Common myeloid progenitor, CD34-positive (primary cell): Measurements from ENCODE around the gene TMEM271.

ENCODE experiments used
- CTCF ChIA-PET: fragments of 350-600 bp; sonication (Branson Sonifier 250); formaldehyde crosslinking; loops from one replicate; lab custom pipeline; 2021; ENCODE audit warnings: antibody characterized with exemption; lab: Charles Lee
- POLR2A ChIA-PET: fragments of 350-600 bp; sonication (Branson Sonifier 250); formaldehyde crosslinking; loops from one replicate; lab custom pipeline; 2021; ENCODE audit warnings: antibody characterized with exemption; lab: Charles Lee
- DNase-seq, 3 donors: peaks; one replicate each; pipeline versions ENCODE4 v3.0.0 to v3.0.0-alpha.2; 2013
- H3K27ac ChIP-seq, 2 experiments: 1 replicate in 1 of 2; 2 replicates in 1 of 2; pipeline ENCODE4 v1.7.0; 2013; ENCODE audit warnings: inconsistent platforms in 2 of 2, low read length in 2 of 2, mild to moderate bottlenecking in 2 of 2, low read depth in 1 of 2, moderate library complexity in 1 of 2; ENCODE audit not compliant: severe bottlenecking in 2 of 2, insufficient read depth in 1 of 2, poor library complexity in 1 of 2
- H3K27me3 ChIP-seq, 5 experiments: replicated peaks in 2 of 5; 1 replicate in 3 of 5; 2 replicates in 2 of 5; pipeline versions ENCODE4 v1.6.1 to v1.7.0; 2013; ENCODE audit warnings: low read length in 4 of 5, mild to moderate bottlenecking in 2 of 5, moderate library complexity in 2 of 5, inconsistent platforms in 1 of 5; ENCODE audit not compliant: insufficient read depth in 5 of 5, control insufficient read depth in 4 of 5
- H3K36me3 ChIP-seq, 4 experiments: 1 replicate in 2 of 4; 2 replicates in 2 of 4; pipeline versions ENCODE4 v1.6.1 to v1.7.0; 2013; ENCODE audit warnings: low read length in 3 of 4, control low read depth in 1 of 4, mild to moderate bottlenecking in 1 of 4; ENCODE audit not compliant: control insufficient read depth in 4 of 4, insufficient read depth in 4 of 4
- H3K4me1 ChIP-seq, 4 experiments: 1 replicate in 3 of 4; 2 replicates in 1 of 4; pipeline versions ENCODE4 v1.6.1 to v1.7.1; 2013; ENCODE audit warnings: low read length in 3 of 4, mild to moderate bottlenecking in 3 of 4, control low read depth in 1 of 4, inconsistent platforms in 1 of 4, moderate library complexity in 1 of 4; ENCODE audit not compliant: control insufficient read depth in 4 of 4, insufficient read depth in 4 of 4; ENCODE audit errors: control extremely low read depth in 1 of 4
- H3K4me3 ChIP-seq, 7 experiments: 1 replicate in 4 of 7; 2 replicates in 3 of 7; pipeline versions ENCODE4 v1.5.1 to v1.7.0; 2013; ENCODE audit warnings: mild to moderate bottlenecking in 7 of 7, low read length in 6 of 7, moderate library complexity in 6 of 7, inconsistent platforms in 2 of 7, low read depth in 2 of 7, control low read depth in 1 of 7; ENCODE audit not compliant: insufficient read depth in 4 of 7, control insufficient read depth in 1 of 7; ENCODE audit errors: extremely low read depth in 1 of 7
- H3K9me3 ChIP-seq, 5 experiments: 1 replicate in 4 of 5; 2 replicates in 1 of 5; pipeline versions ENCODE4 v1.6.1 to v1.7.1; 2013; ENCODE audit warnings: low read length in 4 of 5, mild to moderate bottlenecking in 2 of 5, inconsistent platforms in 1 of 5, low read depth in 1 of 5, moderate library complexity in 1 of 5; ENCODE audit not compliant: control insufficient read depth in 4 of 5, insufficient read depth in 2 of 5; ENCODE audit errors: control extremely low read depth in 1 of 5
- WGBS: methylation state at CpG from one replicate; pipeline ENCODE4 v1.1.5; 2013; ENCODE audit not compliant: insufficient coverage; 5-methylcytosine and 5-hydroxymethylcytosine counted together

The TMEM271 gene

GRCh38 chr4:545612-546011 lies 30.5 kb downstream of the TMEM271 start:
- ChIA-PET POLR2A (no interaction called here), CTCF (no interaction called here)
- 94% methylated on average over 2 of the region's 5 CpGs for WGBS

GRCh38 chr4:544386-545105 lies 31.5 kb downstream of the TMEM271 start:
- H3K4me1 ChIP-seq: no peaks in the 10 kb centered on the region
- no peak for DNase-seq
- H3K27me3 ChIP-seq: peaks cover 0 to 22% (median 0%) of the 10 kb centered on the region in 5 experiments
- H3K27ac ChIP-seq: no peak overlapping the region
- POLR2A ChIA-PET: no interaction called here
- H3K36me3 ChIP-seq: no peaks in the 10 kb centered on the region
- peaks cover 0 to 6% (median 0%) of the 10 kb centered on the region in 5 experiments for H3K9me3 ChIP-seq
- no peak overlapping the region for H3K4me3 ChIP-seq
- CTCF ChIA-PET: interaction anchor here (0.8 kb wide), 1 partner anchor 27 kb away, joined by 3 read pairs; no protein-coding TSS in a partner anchor
- WGBS: 95% methylated on average over 9 of the region's 9 CpGs

More at GRCh38 chr4:545612-546011, 30.5 kb downstream of the TMEM271 start:
- H3K9me3 ChIP-seq: peaks cover 0 to 6% (median 0%) of the 10 kb centered on the region in 5 experiments
- H3K4me3 ChIP-seq: no peak overlapping the region
- DNase-seq: no peak
- no peaks in the 10 kb centered on the region for H3K36me3 ChIP-seq
- H3K4me1 ChIP-seq: no peaks in the 10 kb centered on the region
- peaks cover 0 to 22% (median 0%) of the 10 kb centered on the region in 5 experiments for H3K27me3 ChIP-seq
- H3K27ac ChIP-seq: no peak overlapping the region

- 100% methylated on average over 2 of the region's 3 CpGs for WGBS
- ChIA-PET CTCF (no interaction called here), POLR2A (no interaction called here)
- Histone ChIP-seq H3K9me3 (peaks cover 0 to 6% (median 0%) of the 10 kb centered on the region in 5 experiments), H3K27me3 (peaks cover 0 to 7% (median 0%) of the 10 kb centered on the region in 5 experiments), H3K27ac (no peak overlapping the region), H3K4me3 (no peak overlapping the region), H3K4me1 (no peaks in the 10 kb centered on the region), H3K36me3 (peaks cover 2 to 17% (median 9%) of the 10 kb centered on the region in 4 experiments)
- no peak for DNase-seq
Measured at GRCh38 chr4:541271-541670, 34.8 kb downstream of the TMEM271 start.

GRCh38 chr4:538542-539142 lies 37.5 kb downstream of the TMEM271 start:
- Histone ChIP-seq H3K4me1 (no peaks in the 10 kb centered on the region), H3K27ac (no peak overlapping the region), H3K9me3 (no peaks in the 10 kb centered on the region), H3K36me3 (peaks cover 2 to 40% (median 24%) of the 10 kb centered on the region in 4 experiments), H3K27me3 (no peaks in the 10 kb centered on the region), H3K4me3 (no peak overlapping the region)
- no peak for DNase-seq
- 100% methylated on average over 5 of the region's 8 CpGs for WGBS
- ChIA-PET POLR2A (no interaction called here), CTCF (no interaction called here)

GRCh38 chr4:537436-538264 lies 38.4 kb downstream of the TMEM271 start:
- ChIA-PET CTCF (no interaction called here), POLR2A (no interaction called here)
- Histone ChIP-seq H3K9me3 (no peaks in the 10 kb centered on the region), H3K4me3 (no peak overlapping the region), H3K27me3 (no peaks in the 10 kb centered on the region), H3K36me3 (peaks cover 2 to 48% (median 29%) of the 10 kb centered on the region in 4 experiments), H3K4me1 (no peaks in the 10 kb centered on the region), H3K27ac (no peak overlapping the region)
- DNase-seq: no peak
- 99% methylated on average over 20 of the region's 21 CpGs for WGBS

- Histone ChIP-seq H3K27me3 (no peaks in the 10 kb centered on the region), H3K4me3 (no peak overlapping the region), H3K36me3 (peaks cover 5 to 60% (median 35%) of the 10 kb centered on the region in 4 experiments), H3K27ac (no peak overlapping the region), H3K9me3 (no peaks in the 10 kb centered on the region), H3K4me1 (no peaks in the 10 kb centered on the region)
- ChIA-PET POLR2A (no interaction called here), CTCF (no interaction called here)
- 98% methylated on average over 35 of the region's 36 CpGs for whole genome bisulfite sequencing
- DNase-seq: no peak
Measured at GRCh38 chr4:536351-536972, 39.6 kb downstream of the TMEM271 start.
